Measurements from ENCODE around the gene MACF1.

Gene MACF1

DNA sequence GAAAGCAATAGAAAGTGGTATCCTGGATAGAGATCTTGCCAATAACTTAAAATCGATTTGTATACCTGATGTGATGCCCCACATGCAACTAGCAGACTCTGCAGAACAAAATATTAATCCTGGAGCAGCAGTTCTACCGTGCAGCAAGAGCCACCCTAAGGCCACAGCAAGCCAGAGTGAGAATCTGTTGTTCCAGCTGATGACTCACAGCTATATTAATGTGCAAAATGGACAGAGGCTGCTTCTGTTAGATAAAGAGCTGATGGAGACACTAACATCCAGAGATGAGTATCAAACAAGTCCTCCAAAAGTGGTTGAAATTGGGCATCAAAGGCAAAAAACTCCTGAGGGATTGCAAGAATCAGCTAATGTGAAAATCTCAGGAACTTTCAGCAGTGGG, 127.8 kb downstream of the MACF1 start:
- in situ Hi-C loops (cut with MboI; ENCODE audit: low pct_unique_long_range_greater_than_20kb, low sequenced_read_pairs, unreplicated experiment) = no loop called here
- no peak for DNase-seq (ENCODE audit: low spot score)

DNA sequence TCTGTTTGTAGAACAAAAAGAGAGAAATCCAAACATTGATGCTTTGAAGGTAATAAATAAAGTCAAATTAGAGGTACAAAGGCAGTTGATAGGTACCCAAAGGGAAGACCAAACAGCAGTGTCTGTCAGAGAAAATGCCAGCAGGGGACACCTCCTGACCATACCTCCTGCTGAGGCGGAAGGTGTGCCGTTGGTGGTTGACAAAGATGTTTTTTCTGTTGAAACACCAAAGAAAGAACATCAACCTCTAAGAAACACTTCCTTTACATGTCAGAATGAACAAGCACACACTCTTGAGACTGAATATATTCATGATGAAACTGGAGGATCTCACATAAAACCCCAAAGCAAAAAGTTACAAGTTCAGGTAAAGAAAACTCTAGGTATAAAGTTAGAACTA, 128.3 kb downstream of the MACF1 start:
- TF ChIP-seq, protein P1, sequence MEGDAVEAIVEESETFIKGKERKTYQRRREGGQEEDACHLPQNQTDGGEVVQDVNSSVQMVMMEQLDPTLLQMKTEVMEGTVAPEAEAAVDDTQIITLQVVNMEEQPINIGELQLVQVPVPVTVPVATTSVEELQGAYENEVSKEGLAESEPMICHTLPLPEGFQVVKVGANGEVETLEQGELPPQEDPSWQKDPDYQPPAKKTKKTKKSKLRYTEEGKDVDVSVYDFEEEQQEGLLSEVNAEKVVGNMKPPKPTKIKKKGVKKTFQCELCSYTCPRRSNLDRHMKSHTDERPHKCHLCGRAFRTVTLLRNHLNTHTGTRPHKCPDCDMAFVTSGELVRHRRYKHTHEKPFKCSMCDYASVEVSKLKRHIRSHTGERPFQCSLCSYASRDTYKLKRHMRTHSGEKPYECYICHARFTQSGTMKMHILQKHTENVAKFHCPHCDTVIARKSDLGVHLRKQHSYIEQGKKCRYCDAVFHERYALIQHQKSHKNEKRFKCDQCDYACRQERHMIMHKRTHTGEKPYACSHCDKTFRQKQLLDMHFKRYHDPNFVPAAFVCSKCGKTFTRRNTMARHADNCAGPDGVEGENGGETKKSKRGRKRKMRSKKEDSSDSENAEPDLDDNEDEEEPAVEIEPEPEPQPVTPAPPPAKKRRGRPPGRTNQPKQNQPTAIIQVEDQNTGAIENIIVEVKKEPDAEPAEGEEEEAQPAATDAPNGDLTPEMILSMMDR (IDR thresholded peaks at IDR 0.05; ENCODE audit: extremely low read depth, insufficient read depth, missing control alignments) = no peak
- no peak for DNase-seq (ENCODE audit: low spot score)
- in situ Hi-C loops (cut with MboI; ENCODE audit: low pct_unique_long_range_greater_than_20kb, low sequenced_read_pairs, unreplicated experiment) = no loop called here

More for the DNA sequence above, 127.8 kb downstream of the MACF1 start:
- TF ChIP-seq, protein P1 (IDR thresholded peaks at IDR 0.05; ENCODE audit: extremely low read depth, insufficient read depth, missing control alignments) = no peak

DNA sequence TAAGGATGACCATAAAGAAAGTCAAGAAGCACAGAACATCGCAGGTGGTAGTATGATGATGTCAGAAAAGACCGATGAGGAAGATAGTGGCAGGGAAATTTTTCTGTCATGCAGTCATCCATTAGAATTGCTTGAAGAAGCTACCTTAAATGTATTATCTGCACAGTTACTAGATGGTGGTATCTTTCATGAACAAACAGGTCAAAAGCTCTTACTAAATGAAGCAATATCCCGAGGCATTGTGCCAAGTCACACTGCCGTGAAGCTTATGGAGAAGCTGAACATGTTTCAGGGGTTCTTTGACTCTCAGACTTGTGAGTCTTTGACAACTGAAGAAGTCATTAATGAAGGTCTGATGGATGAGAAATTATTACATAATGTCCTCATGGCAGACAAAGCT, 128.8 kb downstream of the MACF1 start:
- TF ChIP-seq, protein P1 (IDR thresholded peaks at IDR 0.05; ENCODE audit: extremely low read depth, insufficient read depth, missing control alignments) = no peak
- DNase-seq (ENCODE audit: low spot score) = no peak
- in situ Hi-C loops (cut with MboI; ENCODE audit: low pct_unique_long_range_greater_than_20kb, low sequenced_read_pairs, unreplicated experiment) = no loop called here

DNA sequence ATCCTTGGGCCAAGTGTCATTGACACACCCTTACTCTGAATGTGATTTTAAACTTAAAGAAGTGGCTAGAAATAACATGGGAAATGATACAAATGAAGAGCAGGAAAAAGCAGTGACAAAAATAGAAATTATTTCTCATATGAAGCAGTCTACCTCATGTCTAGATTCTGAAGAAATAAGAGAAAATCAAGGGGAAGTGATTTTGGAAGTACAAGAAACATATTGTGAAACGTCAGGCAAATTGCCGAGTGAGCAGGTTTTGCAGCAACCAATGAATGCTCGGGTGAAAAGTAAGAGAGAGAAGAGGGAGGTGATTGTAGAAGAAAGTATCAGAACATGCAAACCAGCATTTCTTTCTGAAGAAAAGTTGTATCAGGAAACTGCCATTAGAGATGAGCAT, 130.7 kb downstream of the MACF1 start:
- in situ Hi-C loops (cut with MboI; ENCODE audit: low pct_unique_long_range_greater_than_20kb, low sequenced_read_pairs, unreplicated experiment) = no loop called here
- TF ChIP-seq, protein P1 (IDR thresholded peaks at IDR 0.05; ENCODE audit: extremely low read depth, insufficient read depth, missing control alignments) = no peak
- no peak for DNase-seq (ENCODE audit: low spot score)

DNA sequence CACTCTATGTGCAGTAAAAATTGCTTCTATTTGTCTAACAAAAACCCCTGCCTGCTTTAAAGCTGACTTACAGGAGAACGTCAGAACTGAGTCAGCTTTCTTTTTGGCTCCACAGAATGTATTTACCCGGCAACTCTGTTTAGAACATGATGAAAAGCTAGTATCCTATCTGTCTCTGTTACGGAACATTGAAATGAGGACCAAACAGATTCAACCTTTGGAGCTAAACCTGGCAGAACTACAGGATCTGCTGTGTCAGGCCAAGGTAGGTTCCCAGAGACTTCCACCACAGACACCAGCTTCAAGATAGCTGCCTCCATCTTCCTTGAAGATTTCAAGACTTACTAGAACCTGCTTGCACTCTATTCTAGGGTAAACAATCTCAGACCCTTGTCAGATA, 132.6 kb downstream of the MACF1 start:
- no peak for DNase-seq (ENCODE audit: low spot score)
- TF ChIP-seq, protein P1 (IDR thresholded peaks at IDR 0.05; ENCODE audit: extremely low read depth, insufficient read depth, missing control alignments) = no peak
- in situ Hi-C loops (cut with MboI; ENCODE audit: low pct_unique_long_range_greater_than_20kb, low sequenced_read_pairs, unreplicated experiment) = no loop called here

DNA sequence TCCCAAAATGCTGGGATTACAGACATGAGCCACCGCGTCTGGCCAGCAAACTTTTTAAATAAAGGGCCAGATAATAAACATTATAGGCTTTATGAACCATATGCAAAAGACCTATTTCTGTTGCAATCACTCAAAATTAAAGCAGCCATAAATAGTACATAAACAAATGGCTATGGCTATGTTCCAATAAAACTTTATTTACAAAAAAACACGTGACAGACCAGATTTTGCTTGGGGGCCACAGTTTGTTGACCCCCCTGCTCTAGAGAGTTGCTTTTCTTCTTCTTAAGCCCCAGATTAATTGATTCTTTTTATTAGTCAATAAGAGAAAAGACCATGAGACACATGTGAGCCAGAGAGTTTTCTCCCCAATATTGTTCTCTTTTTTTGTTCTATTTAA, 138.3 kb downstream of the MACF1 start:
- in situ Hi-C loops (cut with MboI; ENCODE audit: low pct_unique_long_range_greater_than_20kb, low sequenced_read_pairs, unreplicated experiment) = no loop called here
- no peak for DNase-seq (ENCODE audit: low spot score)

More for the DNA sequence above, 138.3 kb downstream of the MACF1 start:
- TF ChIP-seq, protein P1 (IDR thresholded peaks at IDR 0.05; ENCODE audit: extremely low read depth, insufficient read depth, missing control alignments) = no peak
